H1 (cell line): ENCODE results near the gene LRRC28.

Source experiments
- HDAC2 ChIP-seq, 2 experiments: fragments of 300-600 bp in 1 of 2; sonication (generic) in 1 of 2; IDR thresholded peaks; 2 replicates each; pipeline ENCODE4 v1.6.1; 2011 to 2012; ENCODE audit warnings: low read depth in 2 of 2, low read length in 2 of 2, mild to moderate bottlenecking in 2 of 2, moderate library complexity in 2 of 2, borderline replicate concordance in 1 of 2, inconsistent platforms in 1 of 2
- POLR2AphosphoS5 ChIP-seq: IDR thresholded peaks from 2 replicates; pipeline ENCODE4 v1.6.1; 2011; ENCODE audit warnings: low read depth, low read length
- TF ChIP-seq, protein P1 (sequence below): IDR thresholded peaks from 2 replicates; pipeline ENCODE4 v1.6.1; 2012; ENCODE audit warnings: inconsistent platforms
- TF ChIP-seq, protein P2 (sequence below), 3 experiments: IDR thresholded peaks; 1 replicate in 2 of 3; 2 replicates in 1 of 3; pipeline versions ENCODE4 v1.5.1 to v1.6.1; 2011; ENCODE audit warnings: low read length in 3 of 3, mild to moderate bottlenecking in 3 of 3, inconsistent platforms in 2 of 3, low read depth in 1 of 3, moderate library complexity in 1 of 3; ENCODE audit not compliant: insufficient read depth in 1 of 3; ENCODE audit errors: control extremely low read depth in 1 of 3

DNA sequence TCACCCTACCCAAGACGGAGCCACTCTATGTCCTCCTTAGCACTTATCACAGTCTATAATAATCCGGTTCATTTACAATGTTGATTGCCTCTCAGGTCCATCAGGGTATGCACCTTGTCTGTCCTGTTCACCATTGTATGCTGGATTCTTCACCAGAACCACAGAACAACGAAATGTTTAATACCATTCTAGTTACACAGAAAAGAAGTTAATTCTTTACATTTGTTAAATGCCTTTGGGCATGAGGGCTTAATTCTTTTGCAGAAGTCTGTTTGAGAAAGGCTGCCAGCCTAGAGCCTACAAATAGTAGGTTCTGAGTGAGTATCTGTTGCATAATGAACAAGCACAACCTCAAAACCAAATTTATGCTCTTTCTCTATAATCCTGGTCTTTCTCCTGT, 24.5 kb upstream of the LRRC28 start:
- no peak for TF ChIP-seq HDAC2 (IDR thresholded peaks at IDR 0.05; ENCODE audit: borderline replicate concordance in 1 of 2, low read depth in 2 of 2, low read length in 2 of 2)
- TF ChIP-seq, protein P1, sequence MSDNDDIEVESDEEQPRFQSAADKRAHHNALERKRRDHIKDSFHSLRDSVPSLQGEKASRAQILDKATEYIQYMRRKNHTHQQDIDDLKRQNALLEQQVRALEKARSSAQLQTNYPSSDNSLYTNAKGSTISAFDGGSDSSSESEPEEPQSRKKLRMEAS: no peak
- TF ChIP-seq POLR2AphosphoS5: no peak
- TF ChIP-seq, protein P2, sequence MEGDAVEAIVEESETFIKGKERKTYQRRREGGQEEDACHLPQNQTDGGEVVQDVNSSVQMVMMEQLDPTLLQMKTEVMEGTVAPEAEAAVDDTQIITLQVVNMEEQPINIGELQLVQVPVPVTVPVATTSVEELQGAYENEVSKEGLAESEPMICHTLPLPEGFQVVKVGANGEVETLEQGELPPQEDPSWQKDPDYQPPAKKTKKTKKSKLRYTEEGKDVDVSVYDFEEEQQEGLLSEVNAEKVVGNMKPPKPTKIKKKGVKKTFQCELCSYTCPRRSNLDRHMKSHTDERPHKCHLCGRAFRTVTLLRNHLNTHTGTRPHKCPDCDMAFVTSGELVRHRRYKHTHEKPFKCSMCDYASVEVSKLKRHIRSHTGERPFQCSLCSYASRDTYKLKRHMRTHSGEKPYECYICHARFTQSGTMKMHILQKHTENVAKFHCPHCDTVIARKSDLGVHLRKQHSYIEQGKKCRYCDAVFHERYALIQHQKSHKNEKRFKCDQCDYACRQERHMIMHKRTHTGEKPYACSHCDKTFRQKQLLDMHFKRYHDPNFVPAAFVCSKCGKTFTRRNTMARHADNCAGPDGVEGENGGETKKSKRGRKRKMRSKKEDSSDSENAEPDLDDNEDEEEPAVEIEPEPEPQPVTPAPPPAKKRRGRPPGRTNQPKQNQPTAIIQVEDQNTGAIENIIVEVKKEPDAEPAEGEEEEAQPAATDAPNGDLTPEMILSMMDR (IDR thresholded peaks at IDR 0.05; ENCODE audit: control extremely low read depth in 1 of 3, insufficient read depth in 1 of 3, low read depth in 1 of 3, low read length in 3 of 3): no peak
